ENCODE results near the gene HAND1. TPM values are rescaled to one million over a fixed set of nuclear protein-coding genes. Genes with fewer than 3 reads are reported as not detected.

The HAND1 gene
- total RNA-seq, 2 donors from 2014 or later: 4.4 TPM; not detected in 1

DNA sequence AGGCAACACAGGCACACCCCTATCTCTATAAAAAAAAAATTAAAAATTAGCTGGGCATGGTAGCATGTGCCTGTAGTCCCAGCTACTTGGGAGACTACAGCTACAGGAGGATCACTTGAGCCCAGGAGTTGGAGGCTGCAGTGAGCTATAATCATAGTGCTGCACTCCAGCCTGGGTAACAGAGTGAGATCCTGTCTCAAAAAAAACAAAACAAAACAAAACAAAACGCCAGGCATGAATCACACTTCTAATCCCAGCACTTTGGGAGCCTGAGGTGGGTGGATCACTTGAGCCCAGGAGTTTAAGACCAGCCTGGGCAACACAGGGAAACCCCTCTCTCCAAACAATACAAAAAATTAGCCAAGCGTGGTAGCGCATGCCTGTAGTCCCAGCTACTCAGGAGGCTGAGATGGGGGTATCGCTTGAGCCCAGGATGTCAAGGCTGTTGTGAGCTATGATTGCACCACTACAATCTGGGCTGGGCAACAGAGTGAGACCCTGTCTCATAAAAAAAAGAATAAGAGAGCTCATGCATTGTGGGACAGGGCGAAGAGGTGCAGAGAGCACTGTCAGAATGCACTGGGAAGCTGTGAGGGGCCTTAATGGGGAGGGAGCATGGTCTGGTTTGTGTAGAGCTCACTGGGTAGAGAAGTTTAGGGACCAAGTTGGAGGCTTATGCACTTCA, 40.6 kb downstream of the HAND1 start:
- DNase-seq: no peak
- no peak for ATAC-seq
- intact Hi-C loops (cut with DNase I, micrococcal nuclease): no loop called here

DNA sequence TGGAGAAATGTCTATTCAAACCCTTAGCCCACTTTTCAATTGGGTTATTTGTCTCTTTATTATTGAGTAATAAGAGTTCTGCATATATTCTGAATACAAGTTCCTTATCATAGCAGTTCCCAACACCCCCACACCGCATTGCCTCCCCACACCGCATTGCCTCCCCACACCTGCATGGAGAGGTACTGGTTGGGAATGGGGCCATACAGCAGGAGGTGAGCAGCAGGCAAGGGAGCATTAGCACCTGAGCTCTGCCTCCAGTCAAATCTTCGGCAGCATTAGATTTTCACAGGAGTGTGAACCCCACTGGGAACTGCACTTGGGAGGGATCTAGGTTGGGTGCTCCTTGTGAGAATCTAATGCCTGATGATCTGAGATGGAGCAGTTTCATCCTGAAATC, 42.8 kb downstream of the HAND1 start:
- ATAC-seq (no peak), DNase-seq (no peak)
- intact Hi-C loops (cut with DNase I, micrococcal nuclease): no loop called here

DNA sequence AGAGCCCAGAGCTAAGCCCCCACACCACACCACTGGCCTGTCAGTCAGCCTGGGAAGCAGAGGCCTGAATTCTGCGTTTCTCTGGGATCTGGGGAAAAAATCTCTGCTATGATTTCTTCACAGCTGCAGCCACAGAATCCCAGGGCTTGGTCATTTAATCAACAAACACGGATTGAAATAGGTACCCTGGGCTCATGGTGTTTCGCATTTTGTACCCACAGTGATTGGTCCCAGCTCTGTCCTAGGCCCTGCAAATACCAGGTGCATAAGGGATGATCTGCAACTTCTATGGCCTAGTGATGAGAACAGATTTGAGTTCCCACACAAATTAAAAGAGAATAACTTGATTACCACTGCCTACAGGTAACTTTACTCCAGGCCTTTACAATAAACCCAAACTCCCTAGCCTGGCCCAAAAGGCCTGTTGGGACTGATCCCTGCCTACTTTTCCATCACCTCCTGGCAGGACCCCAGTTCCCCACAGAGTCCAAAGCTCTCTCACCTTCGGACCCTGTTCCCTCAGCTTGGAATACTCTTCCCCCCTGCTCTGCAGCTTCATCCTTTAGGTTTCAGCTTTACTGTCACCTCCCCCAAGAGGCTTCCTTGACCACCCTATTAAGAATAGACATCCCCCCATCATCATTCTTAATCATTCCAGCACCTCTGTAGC, 46.9 kb downstream of the HAND1 start:
- DNase-seq: no peak
- ATAC-seq: no peak
- intact Hi-C loops (cut with DNase I, micrococcal nuclease): no loop called here

DNA sequence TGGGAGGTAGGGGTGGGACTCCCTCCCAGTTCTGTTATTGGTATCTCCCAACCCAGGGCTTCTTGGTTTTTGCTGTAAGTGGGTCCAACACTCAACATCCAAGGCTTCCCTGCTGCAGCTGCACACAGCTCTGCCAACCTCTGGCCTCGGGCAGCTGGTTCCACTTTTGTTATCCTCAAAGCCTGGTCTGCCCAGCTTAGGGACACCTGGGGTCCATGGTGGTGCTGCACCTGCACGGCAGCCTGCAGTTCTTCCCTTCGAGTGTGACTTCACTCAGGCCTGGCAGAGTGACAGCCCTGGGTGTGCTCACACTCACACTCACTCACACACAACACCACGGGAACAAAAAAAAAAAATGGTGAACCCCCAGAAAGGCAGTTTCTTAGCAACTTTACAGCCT, 47.6 kb downstream of the HAND1 start:
- intact Hi-C loops (cut with DNase I, micrococcal nuclease): no loop called here
- ATAC-seq: no peak
- DNase-seq: no peak

DNA sequence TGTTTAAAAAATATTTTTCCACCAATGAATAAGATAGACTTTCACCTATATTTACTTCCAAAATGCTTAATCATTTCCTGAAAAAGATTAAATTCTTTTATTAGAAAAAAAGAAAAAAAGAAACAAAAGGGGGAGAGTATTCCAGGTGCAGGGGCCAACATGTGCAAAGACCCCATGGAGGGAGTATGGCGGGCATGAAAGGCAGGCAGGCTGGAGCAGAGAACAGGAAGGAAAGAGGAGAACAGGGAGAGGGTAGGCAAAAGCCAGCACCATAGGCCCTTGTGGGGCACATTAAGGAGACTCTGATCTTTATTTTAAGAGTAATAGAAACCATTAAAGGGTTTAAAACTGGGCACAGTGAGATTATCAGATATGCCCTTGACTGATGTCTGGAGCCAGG, 48.7 kb downstream of the HAND1 start:
- intact Hi-C loops (cut with DNase I, micrococcal nuclease): no loop called here
- DNase-seq (no peak), ATAC-seq (no peak)

DNA sequence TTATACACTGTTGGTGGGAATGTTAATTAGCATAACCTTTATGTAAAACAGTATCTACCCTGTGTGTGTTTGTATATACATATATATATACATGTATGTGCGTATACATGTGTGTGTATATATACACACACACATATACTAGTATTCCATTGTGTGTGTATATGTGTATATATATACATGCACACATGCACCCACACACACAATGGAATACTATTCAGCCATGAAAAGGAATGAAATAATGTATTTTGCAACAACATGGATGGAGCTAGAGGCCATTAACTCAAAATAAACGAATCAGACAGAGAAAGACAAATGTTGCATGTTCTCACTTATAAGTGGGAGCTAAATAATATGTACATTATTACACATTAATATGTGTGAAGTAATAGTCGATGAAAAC, 49.8 kb downstream of the HAND1 start:
- intact Hi-C loops (cut with DNase I, micrococcal nuclease): no loop called here
- ATAC-seq (no peak), DNase-seq (no peak)

Other genes with a start within 250 kb of the HAND1 start
- gene SAP30L, start 32.2 kb downstream of the HAND1 start, total RNA-seq: 10 to 100 TPM; 42.6 to 48.9 TPM